Measurements from ENCODE around the gene CEL. TPM values are rescaled to one million over a fixed set of nuclear protein-coding genes. Genes with fewer than 3 reads are reported as not detected.

Gene CEL
- total RNA-seq, 1 experiment from 2014 or later = 6.6 TPM

- TF ChIP-seq ATF1 (CRISPR knock-in tag; IDR thresholded peaks at IDR 0.05) (no peak), USF2 (CRISPR knock-in tag; IDR thresholded peaks at IDR 0.05) (no peak), HMGXB4 (CRISPR knock-in tag; IDR thresholded peaks at IDR 0.05) (no peak), PRRX2 (CRISPR knock-in tag; IDR thresholded peaks at IDR 0.05) (no peak), ZNF396 (CRISPR knock-in tag; IDR thresholded peaks at IDR 0.05; ENCODE audit: borderline replicate concordance) (no peak), MXD4 (CRISPR knock-in tag; IDR thresholded peaks at IDR 0.05; ENCODE audit: borderline replicate concordance) (no peak), ZNF423 (CRISPR knock-in tag; IDR thresholded peaks at IDR 0.05) (no peak), CDX4 (CRISPR knock-in tag; IDR thresholded peaks at IDR 0.05; ENCODE audit: borderline replicate concordance) (no peak)
- TF ChIP-seq, protein P1, sequence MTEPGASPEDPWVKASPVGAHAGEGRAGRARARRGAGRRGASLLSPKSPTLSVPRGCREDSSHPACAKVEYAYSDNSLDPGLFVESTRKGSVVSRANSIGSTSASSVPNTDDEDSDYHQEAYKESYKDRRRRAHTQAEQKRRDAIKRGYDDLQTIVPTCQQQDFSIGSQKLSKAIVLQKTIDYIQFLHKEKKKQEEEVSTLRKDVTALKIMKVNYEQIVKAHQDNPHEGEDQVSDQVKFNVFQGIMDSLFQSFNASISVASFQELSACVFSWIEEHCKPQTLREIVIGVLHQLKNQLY (CRISPR knock-in tag; IDR thresholded peaks at IDR 0.05) = no peak
- TF ChIP-seq, protein P2, sequence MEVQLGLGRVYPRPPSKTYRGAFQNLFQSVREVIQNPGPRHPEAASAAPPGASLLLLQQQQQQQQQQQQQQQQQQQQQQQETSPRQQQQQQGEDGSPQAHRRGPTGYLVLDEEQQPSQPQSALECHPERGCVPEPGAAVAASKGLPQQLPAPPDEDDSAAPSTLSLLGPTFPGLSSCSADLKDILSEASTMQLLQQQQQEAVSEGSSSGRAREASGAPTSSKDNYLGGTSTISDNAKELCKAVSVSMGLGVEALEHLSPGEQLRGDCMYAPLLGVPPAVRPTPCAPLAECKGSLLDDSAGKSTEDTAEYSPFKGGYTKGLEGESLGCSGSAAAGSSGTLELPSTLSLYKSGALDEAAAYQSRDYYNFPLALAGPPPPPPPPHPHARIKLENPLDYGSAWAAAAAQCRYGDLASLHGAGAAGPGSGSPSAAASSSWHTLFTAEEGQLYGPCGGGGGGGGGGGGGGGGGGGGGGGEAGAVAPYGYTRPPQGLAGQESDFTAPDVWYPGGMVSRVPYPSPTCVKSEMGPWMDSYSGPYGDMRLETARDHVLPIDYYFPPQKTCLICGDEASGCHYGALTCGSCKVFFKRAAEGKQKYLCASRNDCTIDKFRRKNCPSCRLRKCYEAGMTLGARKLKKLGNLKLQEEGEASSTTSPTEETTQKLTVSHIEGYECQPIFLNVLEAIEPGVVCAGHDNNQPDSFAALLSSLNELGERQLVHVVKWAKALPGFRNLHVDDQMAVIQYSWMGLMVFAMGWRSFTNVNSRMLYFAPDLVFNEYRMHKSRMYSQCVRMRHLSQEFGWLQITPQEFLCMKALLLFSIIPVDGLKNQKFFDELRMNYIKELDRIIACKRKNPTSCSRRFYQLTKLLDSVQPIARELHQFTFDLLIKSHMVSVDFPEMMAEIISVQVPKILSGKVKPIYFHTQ (CRISPR knock-in tag; IDR thresholded peaks at IDR 0.05) = no peak
- TF ChIP-seq, protein P3, sequence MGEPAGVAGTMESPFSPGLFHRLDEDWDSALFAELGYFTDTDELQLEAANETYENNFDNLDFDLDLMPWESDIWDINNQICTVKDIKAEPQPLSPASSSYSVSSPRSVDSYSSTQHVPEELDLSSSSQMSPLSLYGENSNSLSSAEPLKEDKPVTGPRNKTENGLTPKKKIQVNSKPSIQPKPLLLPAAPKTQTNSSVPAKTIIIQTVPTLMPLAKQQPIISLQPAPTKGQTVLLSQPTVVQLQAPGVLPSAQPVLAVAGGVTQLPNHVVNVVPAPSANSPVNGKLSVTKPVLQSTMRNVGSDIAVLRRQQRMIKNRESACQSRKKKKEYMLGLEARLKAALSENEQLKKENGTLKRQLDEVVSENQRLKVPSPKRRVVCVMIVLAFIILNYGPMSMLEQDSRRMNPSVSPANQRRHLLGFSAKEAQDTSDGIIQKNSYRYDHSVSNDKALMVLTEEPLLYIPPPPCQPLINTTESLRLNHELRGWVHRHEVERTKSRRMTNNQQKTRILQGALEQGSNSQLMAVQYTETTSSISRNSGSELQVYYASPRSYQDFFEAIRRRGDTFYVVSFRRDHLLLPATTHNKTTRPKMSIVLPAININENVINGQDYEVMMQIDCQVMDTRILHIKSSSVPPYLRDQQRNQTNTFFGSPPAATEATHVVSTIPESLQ (CRISPR knock-in tag; IDR thresholded peaks at IDR 0.05) = no peak
These were observed 5.9 kb upstream of the CEL start (continued) for GRCh38 chr9:133055788-133056420.

DNA sequence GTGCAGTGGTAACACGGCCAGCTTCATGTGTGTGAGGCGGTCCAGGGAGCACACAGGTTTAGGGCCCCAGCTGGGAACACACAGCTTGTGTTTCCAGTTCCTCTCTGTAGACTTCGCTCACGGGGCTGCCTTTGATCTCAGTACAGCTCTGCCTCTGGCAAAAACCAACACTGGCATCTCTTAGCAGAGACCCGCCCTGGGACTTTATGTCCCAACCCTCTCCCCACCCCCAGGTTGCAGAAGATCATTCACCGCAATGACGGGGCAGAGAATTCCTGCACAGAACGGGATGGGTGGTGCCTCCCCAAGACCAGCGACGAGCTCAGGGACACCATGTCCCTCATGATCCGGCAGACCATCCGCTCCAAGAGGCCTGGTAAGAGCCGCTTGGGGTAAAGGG is 5.2 kb upstream of the CEL start:
- no peak overlapping the region for H3K4me3 Mint-ChIP-seq
- H3K9me3 Mint-ChIP-seq = no peaks in the 10 kb centered on the region
- ChIA-PET POLR2A (no interaction called here), CTCF (interaction anchor here (0.7 to 1.9 kb wide), 2 partner anchors 34 to 132 kb away, joined by 3 to 5 read pairs; no protein-coding TSS in a partner anchor)
- H3K27ac Mint-ChIP-seq = no peak overlapping the region
- ATAC-seq (no peak), DNase-seq (ENCODE audit: low spot score) (no peak)
- peaks cover 29% of the 10 kb centered on the region for H3K4me1 Mint-ChIP-seq
- TF ChIP-seq, protein P4, sequence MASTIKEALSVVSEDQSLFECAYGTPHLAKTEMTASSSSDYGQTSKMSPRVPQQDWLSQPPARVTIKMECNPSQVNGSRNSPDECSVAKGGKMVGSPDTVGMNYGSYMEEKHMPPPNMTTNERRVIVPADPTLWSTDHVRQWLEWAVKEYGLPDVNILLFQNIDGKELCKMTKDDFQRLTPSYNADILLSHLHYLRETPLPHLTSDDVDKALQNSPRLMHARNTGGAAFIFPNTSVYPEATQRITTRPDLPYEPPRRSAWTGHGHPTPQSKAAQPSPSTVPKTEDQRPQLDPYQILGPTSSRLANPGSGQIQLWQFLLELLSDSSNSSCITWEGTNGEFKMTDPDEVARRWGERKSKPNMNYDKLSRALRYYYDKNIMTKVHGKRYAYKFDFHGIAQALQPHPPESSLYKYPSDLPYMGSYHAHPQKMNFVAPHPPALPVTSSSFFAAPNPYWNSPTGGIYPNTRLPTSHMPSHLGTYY (CRISPR knock-in tag; IDR thresholded peaks at IDR 0.05) = no peak
- TF ChIP-seq, protein P5, sequence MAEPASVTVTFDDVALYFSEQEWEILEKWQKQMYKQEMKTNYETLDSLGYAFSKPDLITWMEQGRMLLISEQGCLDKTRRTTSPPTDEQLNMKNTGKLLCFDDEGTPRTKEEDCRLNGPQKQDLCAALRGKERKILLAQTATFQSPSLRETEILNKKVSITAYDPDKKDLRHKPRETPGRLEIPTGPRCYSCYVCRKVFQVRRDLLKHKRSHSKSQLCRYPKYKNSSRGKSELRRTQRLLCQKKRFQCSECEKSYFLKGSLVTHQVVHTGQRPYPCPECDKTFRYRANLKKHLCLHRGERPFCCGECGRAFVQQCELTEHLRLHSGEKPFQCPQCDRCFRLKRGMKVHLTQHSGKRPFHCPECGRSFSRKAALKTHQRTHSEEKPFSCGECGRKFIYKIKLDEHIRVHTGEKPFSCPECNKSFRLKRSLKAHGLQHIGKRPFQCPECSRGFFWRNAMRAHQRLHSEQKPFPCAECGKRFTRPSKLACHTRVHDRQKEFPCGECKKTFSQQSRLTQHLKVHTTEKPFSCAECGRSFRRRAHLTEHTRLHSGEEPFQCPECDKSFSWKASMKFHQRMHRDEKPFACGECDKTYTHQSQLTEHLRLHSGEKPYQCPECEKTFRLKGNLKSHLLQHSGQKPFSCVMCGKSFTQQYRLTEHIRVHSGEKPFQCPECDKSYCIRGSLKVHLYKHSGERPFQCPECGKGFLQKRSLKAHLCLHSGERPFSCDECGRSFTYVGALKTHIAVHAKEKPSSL (CRISPR knock-in tag; conservative IDR thresholded peaks at IDR 0.05) = no peak
- no peak for TF ChIP-seq HMGXB4 (CRISPR knock-in tag; IDR thresholded peaks at IDR 0.05)
- TF ChIP-seq CREB1 (CRISPR knock-in tag; IDR thresholded peaks at IDR 0.05) = no peak
- no peak for TF ChIP-seq TP53 (CRISPR knock-in tag; IDR thresholded peaks at IDR 0.05)
- TF ChIP-seq MXD4 (CRISPR knock-in tag; IDR thresholded peaks at IDR 0.05; ENCODE audit: borderline replicate concordance) = no peak
- TF ChIP-seq, protein P6, sequence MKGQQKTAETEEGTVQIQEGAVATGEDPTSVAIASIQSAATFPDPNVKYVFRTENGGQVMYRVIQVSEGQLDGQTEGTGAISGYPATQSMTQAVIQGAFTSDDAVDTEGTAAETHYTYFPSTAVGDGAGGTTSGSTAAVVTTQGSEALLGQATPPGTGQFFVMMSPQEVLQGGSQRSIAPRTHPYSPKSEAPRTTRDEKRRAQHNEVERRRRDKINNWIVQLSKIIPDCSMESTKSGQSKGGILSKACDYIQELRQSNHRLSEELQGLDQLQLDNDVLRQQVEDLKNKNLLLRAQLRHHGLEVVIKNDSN (CRISPR knock-in tag; IDR thresholded peaks at IDR 0.05) = no peak
- no peak for TF ChIP-seq MYBL2 (CRISPR knock-in tag; IDR thresholded peaks at IDR 0.05)
- no peak for TF ChIP-seq JUN (CRISPR knock-in tag; IDR thresholded peaks at IDR 0.05)
- H3K36me3 Mint-ChIP-seq = peaks cover 35% of the 10 kb centered on the region
- H3K27me3 Mint-ChIP-seq (ENCODE audit: low read depth) = no peaks in the 10 kb centered on the region
